IMR-90 (cell line): Measurements from ENCODE around the gene OXLD1. TPM values are rescaled to one million over a fixed set of nuclear protein-coding genes. Genes with fewer than 3 reads are reported as not detected.

ENCODE experiments used
- ATAC-seq: fragments of 200-7000 bp; cut with Tn5 transposase; 2 replicates; pipeline ENCODE4 v1.9.1; 2020; ENCODE audit warnings: low read depth, mild to moderate bottlenecking, moderate library complexity
- BruUV-seq: library from RNA; stranded (reverse); fragments of 400-500 nt; replicated peaks from 2 replicates; lab custom pipeline; 2021; lab: Mats Ljungman, UMichigan
- CTCF ChIA-PET: fragments of 300-600 bp; formaldehyde crosslinking; extraction: SDS; loops from one replicate; lab custom pipeline; 2021; ENCODE audit warnings: antibody characterized with exemption; lab: Yijun Ruan, JAX
- POLR2A ChIA-PET: fragments of 300-600 bp; sonication (Branson Sonifier 250); formaldehyde crosslinking; loops from one replicate; lab custom pipeline; 2022; ENCODE audit warnings: antibody characterized with exemption; ENCODE audit not compliant: unreplicated experiment; lab: Charles Lee
- DNase-seq: peaks from one replicate; pipeline ENCODE4 v3.0.0; 2013
- H2AFZ ChIP-seq: replicated peaks from 2 replicates; pipeline ENCODE3; 2013; ENCODE audit warnings: low read length, mild to moderate bottlenecking; ENCODE audit not compliant: poor library complexity
- H2AK5ac ChIP-seq: 2 replicates; pipeline ENCODE4 v1.6.1; 2013; ENCODE audit warnings: low read depth, low read length, inconsistent platforms
- H2AK9ac ChIP-seq: replicated peaks from 2 replicates; pipeline ENCODE3; 2013; ENCODE audit warnings: mild to moderate bottlenecking, low read depth, low read length, moderate library complexity; ENCODE audit not compliant: poor library complexity
- H2BK120ac ChIP-seq: 2 replicates; pipeline ENCODE4 v1.6.1; 2013; ENCODE audit warnings: low read depth, low read length, inconsistent platforms
- H2BK15ac ChIP-seq: 3 replicates; pipeline ENCODE4 v1.6.1; 2013; ENCODE audit warnings: low read depth, low read length, inconsistent platforms
- H2BK20ac ChIP-seq: 2 replicates; pipeline ENCODE4 v1.6.1; 2013; ENCODE audit warnings: low read depth, mild to moderate bottlenecking, inconsistent platforms, low read length, moderate library complexity
- H2BK5ac ChIP-seq: 2 replicates; pipeline ENCODE4 v1.6.1; 2013; ENCODE audit warnings: mild to moderate bottlenecking, low read depth, low read length, inconsistent platforms; ENCODE audit not compliant: poor library complexity, severe bottlenecking
- H3K14ac ChIP-seq: replicated peaks from 2 replicates; pipeline ENCODE4 v1.6.1; 2013; ENCODE audit warnings: low read depth, low read length, inconsistent platforms
- H3K18ac ChIP-seq: 2 replicates; pipeline ENCODE4 v1.6.1; 2013; ENCODE audit warnings: low read depth, low read length, control low read depth
- H3K23ac ChIP-seq: 2 replicates; pipeline ENCODE4 v1.6.1; 2013; ENCODE audit warnings: low read depth, low read length, inconsistent platforms
- H3K27ac ChIP-seq: 2 replicates; pipeline ENCODE4 v1.5.1; 2013; ENCODE audit warnings: mild to moderate bottlenecking, control low read depth, low read length; ENCODE audit not compliant: insufficient read depth
- H3K27me3 ChIP-seq: 2 replicates; pipeline ENCODE4 v1.6.1; 2013; ENCODE audit warnings: low read length; ENCODE audit not compliant: control insufficient read depth, insufficient read depth
- H3K36me3 ChIP-seq: 2 replicates; pipeline ENCODE4 v1.6.1; 2013; ENCODE audit warnings: low read length, mixed read lengths; ENCODE audit not compliant: control insufficient read depth, insufficient read depth
- H3K4ac ChIP-seq: 2 replicates; pipeline ENCODE4 v1.6.1; 2013; ENCODE audit warnings: low read depth, low read length, inconsistent platforms
- H3K4me1 ChIP-seq: 2 replicates; pipeline ENCODE4 v1.6.1; 2013; ENCODE audit warnings: low read length, mixed read lengths; ENCODE audit not compliant: control insufficient read depth, insufficient read depth
- H3K4me2 ChIP-seq: 2 replicates; pipeline ENCODE4 v1.6.1; 2013; ENCODE audit warnings: low read depth, mild to moderate bottlenecking, control low read depth, low read length, moderate library complexity
- H3K4me3 ChIP-seq: 2 replicates; pipeline ENCODE4 v1.5.1; 2013; ENCODE audit warnings: low read depth, mild to moderate bottlenecking, control low read depth, low read length, moderate library complexity; ENCODE audit not compliant: insufficient read depth
- H3K56ac ChIP-seq: 2 replicates; pipeline ENCODE4 v1.6.1; 2013; ENCODE audit warnings: low read length, inconsistent platforms; ENCODE audit not compliant: insufficient read depth; ENCODE audit errors: extremely low read depth
- H3K79me1 ChIP-seq, 2 experiments: 2 replicates each; pipeline ENCODE4 v1.6.1; 2013; ENCODE audit warnings: low read length in 2 of 2, inconsistent platforms in 1 of 2, low read depth in 1 of 2
- H3K9ac ChIP-seq: 2 replicates; pipeline ENCODE4 v1.6.1; 2013; ENCODE audit warnings: low read depth, low read length, control low read depth
- H3K9me1 ChIP-seq: 2 replicates; pipeline ENCODE4 v1.6.1; 2013; ENCODE audit warnings: low read length, inconsistent platforms; ENCODE audit not compliant: insufficient read depth
- H3K9me3 ChIP-seq: 2 replicates; pipeline ENCODE4 v1.6.1; 2013; ENCODE audit warnings: low read length; ENCODE audit not compliant: control insufficient read depth, insufficient read depth
- H4K20me1 ChIP-seq: 2 replicates; pipeline ENCODE4 v1.6.1; 2013; ENCODE audit warnings: low read length, inconsistent platforms; ENCODE audit not compliant: insufficient read depth
- H4K5ac ChIP-seq: 2 replicates; pipeline ENCODE4 v1.6.1; 2013; ENCODE audit warnings: mild to moderate bottlenecking, low read depth, low read length, control low read depth
- H4K8ac ChIP-seq, 2 experiments: 2 replicates each; pipeline ENCODE4 v1.6.1; 2013; ENCODE audit warnings: low read depth in 2 of 2, low read length in 2 of 2, control low read depth in 1 of 2, inconsistent platforms in 1 of 2
- H4K91ac ChIP-seq: 2 replicates; pipeline ENCODE4 v1.6.1; 2013; ENCODE audit warnings: low read depth, low read length, inconsistent platforms; ENCODE audit not compliant: insufficient read depth
- CEBPB ChIP-seq: IDR thresholded peaks from 2 replicates; pipeline ENCODE4 v1.6.1; 2012; ENCODE audit warnings: low read depth, low read length, improper control_type of control experiment
- NFE2L2 ChIP-seq: fragments of 150-350 bp; IDR thresholded peaks from 2 replicates; pipeline ENCODE4 v1.6.1; 2016; ENCODE audit warnings: low read depth, mild to moderate bottlenecking, low read length
- WGBS, 2 experiments: methylation state at CpG; one replicate each; pipeline versions ENCODE4 v1.1.5 to v1.1.7; 2013; ENCODE audit warnings: missing lambda C conversion rate in 2 of 2; ENCODE audit not compliant: insufficient read length in 1 of 2; ENCODE audit errors: extremely low coverage in 2 of 2; 5-methylcytosine and 5-hydroxymethylcytosine counted together
- dilution Hi-C: fragments of 300-500 bp; cut with HindIII; formaldehyde crosslinking; loops from one replicate; pipeline ENCODE4 v1.14.3; 2018; ENCODE audit warnings: low sequenced_read_pairs; ENCODE audit not compliant: unreplicated experiment
- in situ Hi-C: fragments of 300-500 bp; cut with MboI; formaldehyde crosslinking; loops from 3 replicates; pipeline ENCODE4 v1.14.3; 2019; ENCODE audit warnings: low sequenced_read_pairs, inconsistent platforms, mixed read lengths
- intact Hi-C: fragments of 100-400 bp; cut with micrococcal nuclease; formaldehyde crosslinking; loops from 2 replicates; pipeline ENCODE4 v1.10.0; 2022
- polyA plus RNA-seq, 3 experiments: library from polyadenylated mRNA; depleted of rRNA; stranded (reverse); fragments of >200 nt; gene quantifications; 2 replicates each; pipeline ENCODE4 v1.2.3, GENCODE V29; 2012; ENCODE audit warnings: low replicate concordance in 1 of 3
- total RNA-seq: library from RNA; depleted of rRNA; stranded (reverse); fragments of >200 nt; gene quantifications from 2 replicates; pipeline ENCODE4 v1.2.3, GENCODE V29; 2012

OXLD1 gene
- total and polyA plus RNA-seq, 2 of the 4 experiments (the other 2 are of a cell fraction) = 9.9 to 22.3 TPM

DNA sequence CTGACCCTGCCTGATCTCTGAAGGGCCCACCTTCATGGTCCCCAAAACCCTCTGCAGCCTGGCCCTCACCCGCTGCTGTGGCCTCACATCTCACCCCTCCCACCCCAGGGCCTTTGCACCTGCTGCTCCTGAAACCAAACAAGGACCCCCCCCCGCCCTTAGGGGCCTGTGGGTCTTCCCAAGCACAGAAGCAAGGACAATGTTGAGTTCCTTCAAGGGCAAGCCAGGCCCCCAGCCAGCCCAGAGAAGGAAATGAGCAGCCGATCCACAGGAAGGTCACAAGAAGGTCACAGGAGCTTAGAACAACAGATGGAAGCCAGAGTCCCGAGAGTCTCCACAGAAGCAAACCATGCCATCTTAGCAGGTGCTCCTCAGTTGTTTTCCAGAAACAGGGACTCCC is 9.6 kb downstream of the OXLD1 start:
- Histone ChIP-seq H4K91ac (no peak overlapping the region), H3K9me3 (no peaks in the 10 kb centered on the region), H3K4me1 (peaks cover 2% of the 10 kb centered on the region), H2AFZ (no peak overlapping the region), H3K27ac (no peak overlapping the region), H3K56ac (no peak overlapping the region), H2AK5ac (no peak overlapping the region), H2BK20ac (no peak overlapping the region), H3K14ac (no peak overlapping the region), H3K4ac (no peak overlapping the region), H2BK15ac (no peak overlapping the region), H3K4me3 (no peak overlapping the region), H3K9me1 (peaks cover 5% of the 10 kb centered on the region), H2BK5ac (no peak overlapping the region), H3K27me3 (no peaks in the 10 kb centered on the region), H3K79me1 (no peaks in the 10 kb centered on the region), H2BK120ac (no peak overlapping the region), H4K8ac (no peak overlapping the region), H4K5ac (no peak overlapping the region), H3K9ac (no peak overlapping the region), H3K4me2 (no peak overlapping the region), H3K36me3 (no peaks in the 10 kb centered on the region), H2AK9ac (no peak overlapping the region), H4K20me1 (peaks cover 1% of the 10 kb centered on the region; the same call in 1 of the 2 replicates), H3K23ac (no peak overlapping the region), H3K18ac (no peak overlapping the region)
- ATAC-seq (no peak), DNase-seq (no peak)
- no TSS peak for BruUV-seq
- dilution Hi-C loops = no loop called here
- POLR2A ChIA-PET = no interaction called here
- intact Hi-C loops = no loop called here
- WGBS, 2 experiments = 80% methylated on average over 1 of the region's 4 CpGs; no CpG with 5 or more reads in 1 of the 2 experiments
- TF ChIP-seq NFE2L2 (no peak), CEBPB (no peak)
- in situ Hi-C loops = no loop called here
- CTCF ChIA-PET = no interaction called here
